Ovary (tissue), 3 donors: ENCODE data around the gene OVOL1.

Experiments used
- CTCF ChIP-seq, 3 donors: fragments of 450-650 bp in 2 of 3; fragments of 200-600 bp in 1 of 3; IDR thresholded peaks; one replicate each; pipeline versions ENCODE4 v1.5.1 to v1.8.0; 2016 to 2022; ENCODE audit warnings: antibody characterized with exemption in 3 of 3, mild to moderate bottlenecking in 1 of 3
- EP300 ChIP-seq: sonication (generic); formaldehyde crosslinking; IDR thresholded peaks from one replicate; pipeline ENCODE4 v1.6.1; 2017; ENCODE audit warnings: antibody characterized with exemption
- POLR2A ChIP-seq: fragments of 450-650 bp; IDR thresholded peaks from one replicate; pipeline ENCODE4 v1.6.1; 2017; ENCODE audit warnings: antibody characterized with exemption, mild to moderate bottlenecking, moderate library complexity
- donor health status: DM: no; HTN: no; CAD: no.

GRCh38 chr11:65781962-65782815 lies 4.7 kb upstream of the OVOL1 start:
- TF ChIP-seq CTCF (IDR thresholded peaks at IDR 0.05) (no peak), POLR2A (no peak), EP300 (no peak)
